Fibroblast of pulmonary artery (primary cell): ENCODE results near the gene CEP295NL.

Experiments
- DNase-seq: peaks from one replicate; pipeline ENCODE4 v3.0.0-alpha.2; 2010; ENCODE audit warnings: low read depth
- H3K4me3 ChIP-seq: replicated peaks from 2 replicates; pipeline ENCODE4 v1.5.1; 2011; ENCODE audit warnings: low read depth, mild to moderate bottlenecking, control low read depth, low read length, moderate library complexity
- TF ChIP-seq, protein P1 (sequence below): IDR thresholded peaks from 2 replicates; pipeline ENCODE4 v1.5.1; 2011; ENCODE audit warnings: mild to moderate bottlenecking, control low read depth, low read length, inconsistent platforms; ENCODE audit errors: missing control alignments

Gene CEP295NL

DNA sequence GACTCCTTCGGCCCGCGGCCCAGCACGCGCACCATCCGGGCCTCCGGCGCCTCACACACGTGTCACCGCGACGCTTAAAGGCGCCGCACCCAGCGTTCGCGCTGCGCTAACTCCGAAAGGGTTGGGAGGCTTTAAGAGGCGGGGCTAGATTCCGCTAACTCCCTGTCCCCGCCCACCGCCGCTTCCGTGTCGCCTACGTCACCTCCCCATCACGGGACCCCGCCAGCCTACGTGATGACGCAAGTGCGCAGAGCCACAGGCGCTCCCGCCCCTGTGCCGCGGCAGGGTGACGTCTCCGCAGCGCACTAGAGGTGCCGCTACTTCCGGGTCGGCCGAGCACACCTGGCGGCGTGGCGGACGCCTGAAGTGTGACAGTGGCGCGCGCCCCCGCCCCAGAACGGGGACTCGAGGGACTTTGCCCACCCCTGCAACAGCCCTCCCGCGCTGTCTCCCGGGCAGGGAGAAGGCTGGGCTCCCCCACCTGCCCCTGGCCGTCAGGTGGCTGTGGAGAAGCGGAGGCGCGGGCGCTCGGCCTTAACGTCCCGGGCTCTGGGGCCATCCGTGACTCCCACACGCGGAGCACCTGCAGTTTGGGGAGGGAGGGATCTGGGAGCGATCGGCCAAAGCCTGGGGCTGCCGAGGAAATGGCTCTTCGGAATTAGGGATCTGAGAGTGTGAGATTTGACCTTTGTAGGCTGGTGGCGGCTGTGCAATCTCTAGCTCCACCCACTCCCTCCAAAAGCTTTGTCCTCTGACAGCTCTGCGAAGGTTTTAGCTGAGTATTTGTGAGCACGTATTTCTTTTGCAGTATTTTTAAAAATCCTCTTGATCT lies 62.0 kb downstream of the CEP295NL start, which contains the start of gene USP36:
TSS of gene USP36 (minus strand) at position 35 of the 832 bp plus-strand sequence. CDS start 4,451 bp downstream, outside the sequence.
- DNase-seq: peak; percentile 100
- H3K4me3 ChIP-seq: peak within 1 kb of the TSS; percentile 79
- TF ChIP-seq, protein P1, sequence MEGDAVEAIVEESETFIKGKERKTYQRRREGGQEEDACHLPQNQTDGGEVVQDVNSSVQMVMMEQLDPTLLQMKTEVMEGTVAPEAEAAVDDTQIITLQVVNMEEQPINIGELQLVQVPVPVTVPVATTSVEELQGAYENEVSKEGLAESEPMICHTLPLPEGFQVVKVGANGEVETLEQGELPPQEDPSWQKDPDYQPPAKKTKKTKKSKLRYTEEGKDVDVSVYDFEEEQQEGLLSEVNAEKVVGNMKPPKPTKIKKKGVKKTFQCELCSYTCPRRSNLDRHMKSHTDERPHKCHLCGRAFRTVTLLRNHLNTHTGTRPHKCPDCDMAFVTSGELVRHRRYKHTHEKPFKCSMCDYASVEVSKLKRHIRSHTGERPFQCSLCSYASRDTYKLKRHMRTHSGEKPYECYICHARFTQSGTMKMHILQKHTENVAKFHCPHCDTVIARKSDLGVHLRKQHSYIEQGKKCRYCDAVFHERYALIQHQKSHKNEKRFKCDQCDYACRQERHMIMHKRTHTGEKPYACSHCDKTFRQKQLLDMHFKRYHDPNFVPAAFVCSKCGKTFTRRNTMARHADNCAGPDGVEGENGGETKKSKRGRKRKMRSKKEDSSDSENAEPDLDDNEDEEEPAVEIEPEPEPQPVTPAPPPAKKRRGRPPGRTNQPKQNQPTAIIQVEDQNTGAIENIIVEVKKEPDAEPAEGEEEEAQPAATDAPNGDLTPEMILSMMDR: no peak
